SK-N-SH (cell line): ENCODE results near the gene CD300E. TPM values are rescaled to one million over a fixed set of nuclear protein-coding genes. Genes with fewer than 3 reads are reported as not detected.

Experiments used
- CTCF ChIA-PET: fragments of 300-600, 350-600 bp; formaldehyde crosslinking; extraction: SDS; loops from one replicate; lab custom pipeline; 2021; lab: Yijun Ruan, JAX
- POLR2A ChIA-PET: fragments of 350-600 bp; sonication (Branson Sonifier 250); formaldehyde crosslinking; extraction: SDS; loops from one replicate; lab custom pipeline; 2020; ENCODE audit warnings: antibody characterized with exemption, inconsistent platforms; lab: Yijun Ruan, JAX
- DNase-seq: peaks from one replicate; pipeline ENCODE4 v3.0.0; 2012
- H2AFZ ChIP-seq: fragments of 200-600 bp; sonication (generic); 2 replicates; pipeline ENCODE4 v1.8.1; 2016; ENCODE audit warnings: antibody characterized with exemption, mild to moderate bottlenecking, low read depth
- H3F3A ChIP-seq: fragments of 200-600 bp; sonication (generic); replicated peaks from 2 replicates; pipeline ENCODE3; 2016; ENCODE audit warnings: antibody characterized with exemption, mild to moderate bottlenecking; ENCODE audit not compliant: insufficient read depth
- H3K27ac ChIP-seq, 2 experiments: fragments of 200-500 bp in 1 of 2; fragments of 200-600 bp in 1 of 2; sonication (Bioruptor generic) in 1 of 2; sonication (generic), shearing (Covaris generic) in 1 of 2; 2 replicates each; pipeline versions ENCODE4 v1.5.1 to v1.6.1; 2014 to 2016; ENCODE audit warnings: low read depth in 2 of 2, inconsistent platforms in 1 of 2, low read length in 1 of 2, mild to moderate bottlenecking in 1 of 2, mixed read lengths in 1 of 2
- H3K27me3 ChIP-seq: fragments of 200-600 bp; sonication (generic), shearing (Covaris generic); 2 replicates; pipeline ENCODE4 v1.6.1; 2016; ENCODE audit warnings: mixed run types; ENCODE audit not compliant: insufficient read depth
- H3K36me3 ChIP-seq, 2 experiments: fragments of 200-500 bp in 1 of 2; fragments of 200-600 bp in 1 of 2; sonication (Bioruptor generic) in 1 of 2; sonication (generic) in 1 of 2; replicated peaks in 1 of 2; 2 replicates each; pipeline versions ENCODE3 to v1.5.1; 2014 to 2016; ENCODE audit warnings: low read length in 1 of 2, mild to moderate bottlenecking in 1 of 2; ENCODE audit not compliant: insufficient read depth in 2 of 2, control insufficient read depth in 1 of 2
- H3K4me1 ChIP-seq, 2 experiments: fragments of 200-500 bp in 1 of 2; fragments of 200-600 bp in 1 of 2; sonication (Bioruptor generic) in 1 of 2; sonication (generic), shearing (Covaris generic) in 1 of 2; 2 replicates each; pipeline versions ENCODE4 v1.5.1 to v1.6.1; 2014 to 2016; ENCODE audit warnings: low read depth in 1 of 2, low read length in 1 of 2, mixed run types in 1 of 2; ENCODE audit not compliant: insufficient read depth in 2 of 2, control insufficient read depth in 1 of 2
- H3K4me2 ChIP-seq: fragments of 200-600 bp; sonication (generic), shearing (Covaris generic); 2 replicates; pipeline ENCODE4 v1.6.1; 2017; ENCODE audit warnings: mixed run types
- H3K4me3 ChIP-seq, 2 experiments: fragments of 200-500 bp in 1 of 2; fragments of 200-600 bp in 1 of 2; sonication (Bioruptor generic) in 1 of 2; sonication (generic), shearing (Covaris generic) in 1 of 2; 2 replicates each; pipeline versions ENCODE4 v1.5.1 to v1.8.1; 2014 to 2016; ENCODE audit warnings: low read depth in 2 of 2, inconsistent platforms in 1 of 2, low read length in 1 of 2, mild to moderate bottlenecking in 1 of 2, mixed read lengths in 1 of 2, moderate library complexity in 1 of 2
- H3K79me2 ChIP-seq: fragments of 200-600 bp; sonication (generic); 2 replicates; pipeline ENCODE4 v1.8.1; 2017; ENCODE audit warnings: mild to moderate bottlenecking; ENCODE audit not compliant: insufficient read depth
- H3K9ac ChIP-seq: fragments of 200-600 bp; sonication (generic); 2 replicates; pipeline ENCODE4 v1.6.1; 2017; ENCODE audit warnings: mixed run types
- H3K9me2 ChIP-seq: fragments of 200-600 bp; sonication (generic); 2 replicates; pipeline ENCODE4 v1.6.1; 2017; ENCODE audit warnings: mixed run types
- H3K9me3 ChIP-seq: fragments of 200-600 bp; sonication (generic); 2 replicates; pipeline ENCODE4 v1.6.1; 2017; ENCODE audit warnings: mixed run types, mild to moderate bottlenecking, moderate library complexity
- H4K20me1 ChIP-seq: fragments of 200-600 bp; sonication (generic); 2 replicates; pipeline ENCODE4 v1.6.1; 2017; ENCODE audit warnings: mild to moderate bottlenecking, mixed run types; ENCODE audit not compliant: insufficient read depth
- EZH2phosphoT487 ChIP-seq: fragments of 200-600 bp; sonication (generic); IDR thresholded peaks from 2 replicates; pipeline ENCODE4 v1.6.1; 2017; ENCODE audit warnings: low read depth, mixed run types, mild to moderate bottlenecking, antibody characterized with exemption, moderate library complexity, borderline replicate concordance
- FOXJ3 ChIP-seq: sonication (generic); formaldehyde crosslinking; IDR thresholded peaks from 2 replicates; pipeline ENCODE4 v1.5.1; 2020; ENCODE audit warnings: mild to moderate bottlenecking, missing genetic modification reagents
- FOXM1 ChIP-seq: IDR thresholded peaks from 2 replicates; pipeline ENCODE4 v1.4.0; 2012; ENCODE audit warnings: low read depth, mild to moderate bottlenecking
- GABPA ChIP-seq: IDR thresholded peaks from 2 replicates; pipeline ENCODE4 v1.4.0; 2012; ENCODE audit warnings: low read depth, mild to moderate bottlenecking
- JUND ChIP-seq: IDR thresholded peaks from 2 replicates; pipeline ENCODE4 v1.4.0; 2012
- NRF1 ChIP-seq: IDR thresholded peaks from 2 replicates; pipeline ENCODE4 v1.6.1; 2012; ENCODE audit warnings: low read depth, mild to moderate bottlenecking, low read length
- RCOR1 ChIP-seq: fragments of 150-350 bp; IDR thresholded peaks from 2 replicates; pipeline ENCODE4 v1.6.1; 2017; ENCODE audit warnings: antibody characterized with exemption, low read length
- SIN3A ChIP-seq: IDR thresholded peaks from 2 replicates; pipeline ENCODE4 v1.6.1; 2012; ENCODE audit warnings: low read depth, mild to moderate bottlenecking, low read length, moderate library complexity, borderline replicate concordance
- TCF12 ChIP-seq: IDR thresholded peaks from 2 replicates; pipeline ENCODE4 v1.4.0; 2012
- TEAD4 ChIP-seq: IDR thresholded peaks from 2 replicates; pipeline ENCODE4 v1.4.0; 2012; ENCODE audit warnings: mild to moderate bottlenecking, borderline replicate concordance; ENCODE audit not compliant: insufficient read depth
- WGBS: methylation state at CpG from one replicate; pipeline ENCODE4 v1.1.6; 2017; ENCODE audit warnings: low lambda C conversion rate; 5-methylcytosine and 5-hydroxymethylcytosine counted together
- polyA plus RNA-seq, 3 experiments: library from polyadenylated mRNA; depleted of rRNA; stranded (reverse); fragments of >200 nt; gene quantifications; 2 replicates each; pipeline ENCODE4 v1.2.3, GENCODE V29; 2012
- TF ChIP-seq, protein P1 (sequence below): fragments of 200-600 bp; sonication (generic); IDR thresholded peaks from 2 replicates; pipeline ENCODE4 v1.6.1; 2017; ENCODE audit warnings: antibody characterized with exemption, mild to moderate bottlenecking, moderate library complexity
- TF ChIP-seq, protein P2 (sequence below): IDR thresholded peaks from 2 replicates; pipeline ENCODE4 v1.4.0; 2012; ENCODE audit warnings: low read depth, borderline replicate concordance
- TF ChIP-seq, protein P3 (sequence below): IDR thresholded peaks from 2 replicates; pipeline ENCODE4 v1.4.0; 2012; ENCODE audit warnings: low read depth, borderline replicate concordance
- TF ChIP-seq, protein P4 (sequence below): fragments of 150-350 bp; IDR thresholded peaks from 2 replicates; pipeline ENCODE4 v1.6.1; 2017; ENCODE audit warnings: antibody characterized with exemption, low read length, low read depth, borderline replicate concordance
- TF ChIP-seq, protein P5 (sequence below): IDR thresholded peaks from 2 replicates; pipeline ENCODE4; 2012

Gene CD300E
- polyA plus RNA-seq, 1 of the 3 experiments (the other 2 are of a cell fraction): not detected

DNA sequence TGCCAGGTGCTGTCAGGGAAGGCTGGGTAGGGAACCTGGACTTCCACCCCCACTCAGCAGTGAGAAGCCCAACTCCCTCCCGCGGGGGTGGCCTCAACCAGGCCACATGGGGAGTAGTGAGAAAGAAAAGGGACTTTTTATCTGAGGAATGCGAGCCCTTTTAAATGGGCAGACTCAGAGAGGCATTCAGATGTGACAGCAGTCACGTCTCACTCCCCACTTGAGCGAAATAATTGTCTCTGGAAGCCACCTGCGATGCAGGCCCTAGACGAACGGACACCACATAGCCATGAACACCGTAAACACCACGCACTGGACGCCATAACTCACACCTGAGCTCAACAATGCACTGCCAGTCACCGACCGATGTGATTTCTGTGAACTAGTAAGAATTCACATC, 11.9 kb upstream of the CD300E start:
- WGBS: 42% methylated on average over 13 of the region's 13 CpGs

DNA sequence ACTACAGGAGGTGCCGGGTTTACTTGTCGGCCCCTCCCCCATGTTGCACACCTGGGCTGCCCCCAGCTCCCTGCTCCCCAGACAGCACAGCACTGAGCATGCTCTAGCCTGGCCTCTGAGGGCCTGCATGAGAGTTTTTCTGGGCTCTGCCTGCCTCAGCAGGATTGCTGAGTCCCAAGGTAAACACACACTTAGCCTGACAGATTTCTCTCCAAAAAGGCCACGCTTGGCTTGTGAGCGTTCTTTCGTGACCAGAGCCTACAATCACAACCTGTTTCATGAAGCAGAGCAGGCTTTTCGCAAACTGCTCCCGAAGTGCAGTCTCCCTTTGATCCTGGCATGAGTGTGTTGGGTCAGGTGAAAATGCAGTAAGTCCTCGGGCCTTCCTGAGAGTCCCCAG, 9.8 kb upstream of the CD300E start:
- 56% methylated on average over 8 of the region's 8 CpGs for WGBS
- POLR2A ChIA-PET: interaction anchor here (0.6 kb wide), 1 partner anchor 16 kb away, joined by 3 read pairs; no protein-coding TSS in a partner anchor
- TF ChIP-seq JUND: no peak
- no peak for TF ChIP-seq TCF12
- TF ChIP-seq FOXJ3 (CRISPR knock-in tag): no peak
- TF ChIP-seq, protein P1, sequence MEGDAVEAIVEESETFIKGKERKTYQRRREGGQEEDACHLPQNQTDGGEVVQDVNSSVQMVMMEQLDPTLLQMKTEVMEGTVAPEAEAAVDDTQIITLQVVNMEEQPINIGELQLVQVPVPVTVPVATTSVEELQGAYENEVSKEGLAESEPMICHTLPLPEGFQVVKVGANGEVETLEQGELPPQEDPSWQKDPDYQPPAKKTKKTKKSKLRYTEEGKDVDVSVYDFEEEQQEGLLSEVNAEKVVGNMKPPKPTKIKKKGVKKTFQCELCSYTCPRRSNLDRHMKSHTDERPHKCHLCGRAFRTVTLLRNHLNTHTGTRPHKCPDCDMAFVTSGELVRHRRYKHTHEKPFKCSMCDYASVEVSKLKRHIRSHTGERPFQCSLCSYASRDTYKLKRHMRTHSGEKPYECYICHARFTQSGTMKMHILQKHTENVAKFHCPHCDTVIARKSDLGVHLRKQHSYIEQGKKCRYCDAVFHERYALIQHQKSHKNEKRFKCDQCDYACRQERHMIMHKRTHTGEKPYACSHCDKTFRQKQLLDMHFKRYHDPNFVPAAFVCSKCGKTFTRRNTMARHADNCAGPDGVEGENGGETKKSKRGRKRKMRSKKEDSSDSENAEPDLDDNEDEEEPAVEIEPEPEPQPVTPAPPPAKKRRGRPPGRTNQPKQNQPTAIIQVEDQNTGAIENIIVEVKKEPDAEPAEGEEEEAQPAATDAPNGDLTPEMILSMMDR: no peak
- TF ChIP-seq, protein P2, sequence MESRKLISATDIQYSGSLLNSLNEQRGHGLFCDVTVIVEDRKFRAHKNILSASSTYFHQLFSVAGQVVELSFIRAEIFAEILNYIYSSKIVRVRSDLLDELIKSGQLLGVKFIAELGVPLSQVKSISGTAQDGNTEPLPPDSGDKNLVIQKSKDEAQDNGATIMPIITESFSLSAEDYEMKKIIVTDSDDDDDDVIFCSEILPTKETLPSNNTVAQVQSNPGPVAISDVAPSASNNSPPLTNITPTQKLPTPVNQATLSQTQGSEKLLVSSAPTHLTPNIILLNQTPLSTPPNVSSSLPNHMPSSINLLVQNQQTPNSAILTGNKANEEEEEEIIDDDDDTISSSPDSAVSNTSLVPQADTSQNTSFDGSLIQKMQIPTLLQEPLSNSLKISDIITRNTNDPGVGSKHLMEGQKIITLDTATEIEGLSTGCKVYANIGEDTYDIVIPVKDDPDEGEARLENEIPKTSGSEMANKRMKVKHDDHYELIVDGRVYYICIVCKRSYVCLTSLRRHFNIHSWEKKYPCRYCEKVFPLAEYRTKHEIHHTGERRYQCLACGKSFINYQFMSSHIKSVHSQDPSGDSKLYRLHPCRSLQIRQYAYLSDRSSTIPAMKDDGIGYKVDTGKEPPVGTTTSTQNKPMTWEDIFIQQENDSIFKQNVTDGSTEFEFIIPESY: no peak
- no peak for TF ChIP-seq GABPA
- TF ChIP-seq, protein P3, sequence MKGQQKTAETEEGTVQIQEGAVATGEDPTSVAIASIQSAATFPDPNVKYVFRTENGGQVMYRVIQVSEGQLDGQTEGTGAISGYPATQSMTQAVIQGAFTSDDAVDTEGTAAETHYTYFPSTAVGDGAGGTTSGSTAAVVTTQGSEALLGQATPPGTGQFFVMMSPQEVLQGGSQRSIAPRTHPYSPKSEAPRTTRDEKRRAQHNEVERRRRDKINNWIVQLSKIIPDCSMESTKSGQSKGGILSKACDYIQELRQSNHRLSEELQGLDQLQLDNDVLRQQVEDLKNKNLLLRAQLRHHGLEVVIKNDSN: no peak
- TF ChIP-seq EZH2phosphoT487: no peak
- no peak for TF ChIP-seq SIN3A

More for the DNA sequence above, 11.9 kb upstream of the CD300E start:
- POLR2A ChIA-PET: no interaction called here
- no peaks in the 10 kb centered on the region for H3K27me3 ChIP-seq
- TF ChIP-seq, protein P4, sequence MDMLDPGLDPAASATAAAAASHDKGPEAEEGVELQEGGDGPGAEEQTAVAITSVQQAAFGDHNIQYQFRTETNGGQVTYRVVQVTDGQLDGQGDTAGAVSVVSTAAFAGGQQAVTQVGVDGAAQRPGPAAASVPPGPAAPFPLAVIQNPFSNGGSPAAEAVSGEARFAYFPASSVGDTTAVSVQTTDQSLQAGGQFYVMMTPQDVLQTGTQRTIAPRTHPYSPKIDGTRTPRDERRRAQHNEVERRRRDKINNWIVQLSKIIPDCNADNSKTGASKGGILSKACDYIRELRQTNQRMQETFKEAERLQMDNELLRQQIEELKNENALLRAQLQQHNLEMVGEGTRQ: no peak
- TF ChIP-seq, protein P5, sequence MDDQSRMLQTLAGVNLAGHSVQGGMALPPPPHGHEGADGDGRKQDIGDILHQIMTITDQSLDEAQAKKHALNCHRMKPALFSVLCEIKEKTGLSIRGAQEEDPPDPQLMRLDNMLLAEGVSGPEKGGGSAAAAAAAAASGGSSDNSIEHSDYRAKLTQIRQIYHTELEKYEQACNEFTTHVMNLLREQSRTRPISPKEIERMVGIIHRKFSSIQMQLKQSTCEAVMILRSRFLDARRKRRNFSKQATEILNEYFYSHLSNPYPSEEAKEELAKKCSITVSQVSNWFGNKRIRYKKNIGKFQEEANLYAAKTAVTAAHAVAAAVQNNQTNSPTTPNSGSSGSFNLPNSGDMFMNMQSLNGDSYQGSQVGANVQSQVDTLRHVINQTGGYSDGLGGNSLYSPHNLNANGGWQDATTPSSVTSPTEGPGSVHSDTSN: no peak
- TF ChIP-seq TEAD4: no peak
- no peak for TF ChIP-seq RCOR1
- no peak for TF ChIP-seq FOXJ3 (CRISPR knock-in tag)
- TF ChIP-seq SIN3A: no peak
- no peak for TF ChIP-seq NRF1
- TF ChIP-seq, protein P2: no peak
- TF ChIP-seq FOXM1: no peak
- TF ChIP-seq, all 33 proteins: peak for 0
- peaks cover 0 to 4% of the 10 kb centered on the region in 2 experiments; a peak in 1 of 4 replicates for H3K4me1 ChIP-seq
- DNase-seq: no peak
- no peaks in the 10 kb centered on the region for H4K20me1 ChIP-seq
- no peak overlapping the region for H2AFZ ChIP-seq
- H3K79me2 ChIP-seq: no peaks in the 10 kb centered on the region
- no peak overlapping the region for H3K4me3 ChIP-seq
- no peaks in the 10 kb centered on the region for H3F3A ChIP-seq
- H3K9me2 ChIP-seq: no peaks in the 10 kb centered on the region
- H3K36me3 ChIP-seq: no peaks in the 10 kb centered on the region
- no peak overlapping the region for H3K27ac ChIP-seq
- CTCF ChIA-PET: interaction anchor here (1.0 to 1.7 kb wide), 2 partner anchors 69 to 102 kb away, joined by 3 to 4 read pairs; no protein-coding TSS in a partner anchor
- no peak overlapping the region for H3K4me2 ChIP-seq
- H3K9me3 ChIP-seq: no peaks in the 10 kb centered on the region
- no peak overlapping the region for H3K9ac ChIP-seq

More for the DNA sequence above, 9.8 kb upstream of the CD300E start:
- Histone ChIP-seq H3K9me2 (no peaks in the 10 kb centered on the region), H3K27ac (no peak overlapping the region), H3K27me3 (no peaks in the 10 kb centered on the region), H2AFZ (no peak overlapping the region), H3K9ac (no peak overlapping the region), H4K20me1 (no peaks in the 10 kb centered on the region), H3K36me3 (no peaks in the 10 kb centered on the region), H3K79me2 (no peaks in the 10 kb centered on the region), H3K4me3 (no peak overlapping the region), H3K4me2 (no peak overlapping the region), H3K4me1 (peaks cover 0 to 4% of the 10 kb centered on the region in 2 experiments; a peak in 1 of 4 replicates), H3F3A (no peaks in the 10 kb centered on the region), H3K9me3 (peaks cover under 1% of the 10 kb centered on the region; the same call in 1 of the 2 replicates)
- DNase-seq: no peak
- CTCF ChIA-PET: interaction anchor here (1.0 to 2.8 kb wide), 5 partner anchors 12 to 265 kb away, joined by 3 to 18 read pairs (median 5); no protein-coding TSS in a partner anchor
